Liver (tissue), 3 donors: ENCODE data around the gene HES6.

Experiments used
- CTCF ChIP-seq: fragments of 150-350 bp; IDR thresholded peaks from 2 replicates; pipeline ENCODE4 v1.5.1; 2017; ENCODE audit warnings: improper control_type of control experiment, low read depth, low read length; ENCODE audit not compliant: missing input control
- JUND ChIP-seq, 2 donors: IDR thresholded peaks; 2 replicates each; pipeline ENCODE4 v1.6.1; 2016; ENCODE audit warnings: antibody characterized with exemption in 2 of 2
- MAX ChIP-seq: IDR thresholded peaks from 2 replicates; pipeline ENCODE4 v1.6.1; 2016; ENCODE audit warnings: antibody characterized with exemption
- RXRA ChIP-seq, 2 donors: IDR thresholded peaks; 2 replicates each; pipeline ENCODE4 v1.6.1; 2017 to 2018; ENCODE audit warnings: antibody characterized with exemption in 2 of 2, mild to moderate bottlenecking in 1 of 2
- TAF1 ChIP-seq: conservative IDR thresholded peaks from 2 replicates; pipeline ENCODE4 v1.6.1; 2016; ENCODE audit warnings: antibody characterized with exemption, mild to moderate bottlenecking
- donor health status: healthy.
- donor health status: healthy.

- TF ChIP-seq RXRA (IDR thresholded peaks at IDR 0.05) (no peak), CTCF (no peak), MAX (no peak), JUND (IDR thresholded peaks at IDR 0.05) (no peak), TAF1 (no peak)
Measured at GRCh38 chr2:238289574-238289973, 49.7 kb upstream of the HES6 start.
